BE2C (cell line): ENCODE measurements around the gene RBM45.

Source experiments
- DNase-seq: peaks from one replicate; pipeline ENCODE4 v3.0.0-alpha.2; 2020
- H3K27me3 ChIP-seq: fragments of 250-450 bp; sonication (Bioruptor Pico); 2 replicates; pipeline ENCODE4 v1.5.1; 2020; ENCODE audit warnings: mild to moderate bottlenecking
- H3K36me3 ChIP-seq: fragments of 250-450 bp; sonication (Bioruptor Pico); 2 replicates; pipeline ENCODE4 v1.5.1; 2020; ENCODE audit warnings: mild to moderate bottlenecking
- H3K4me1 ChIP-seq: fragments of 250-450 bp; sonication (Bioruptor Pico); 2 replicates; pipeline ENCODE4 v1.5.1; 2020
- H3K4me3 ChIP-seq: 2 replicates; pipeline ENCODE4 v1.5.1; 2011; ENCODE audit warnings: low read depth, low read length
- H3K9me3 ChIP-seq: fragments of 250-450 bp; sonication (Bioruptor Pico); 2 replicates; pipeline ENCODE4 v1.5.1; 2020
- TF ChIP-seq, protein P1 (sequence below): IDR thresholded peaks from 2 replicates; pipeline ENCODE4 v1.5.1; 2012; ENCODE audit warnings: mild to moderate bottlenecking, low read depth, low read length

Gene RBM45

DNA sequence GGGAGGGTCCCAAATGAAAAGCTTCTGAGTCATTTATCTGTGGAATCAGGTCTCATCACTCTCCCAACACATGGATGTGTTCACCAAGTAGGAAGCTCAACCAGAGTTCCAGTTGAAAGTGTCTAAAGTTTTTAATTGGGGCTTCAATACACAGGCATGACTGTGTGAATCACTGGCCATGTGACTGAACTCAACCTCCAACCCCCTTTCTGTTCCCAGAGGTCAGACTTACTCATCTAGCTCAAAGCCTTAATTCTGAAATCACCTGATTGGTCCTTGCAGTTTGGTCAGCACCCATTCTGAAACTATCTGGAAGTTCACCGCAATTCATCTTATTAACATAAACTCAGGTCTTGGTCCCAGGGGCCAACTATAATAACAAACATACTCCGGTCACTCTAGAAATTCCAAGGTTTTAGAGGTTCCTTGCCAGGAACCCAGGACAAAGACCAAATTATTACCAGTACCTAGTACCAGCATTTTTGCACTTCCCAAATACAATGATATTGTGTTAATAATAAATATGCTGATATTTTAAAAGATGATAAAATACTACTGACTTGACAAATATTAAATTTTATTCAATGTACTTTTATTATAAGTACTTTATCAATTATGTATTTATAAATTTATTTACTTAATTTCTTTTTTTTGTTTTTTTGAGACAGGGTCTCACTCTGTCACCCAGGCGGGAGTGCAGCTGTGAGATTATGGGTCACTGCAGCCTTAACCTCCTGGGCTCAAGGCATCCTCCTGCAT is 10.7 kb upstream of the RBM45 start:
- Histone ChIP-seq H3K4me3 (no peak overlapping the region), H3K9me3 (no peaks in the 10 kb centered on the region), H3K4me1 (no peaks in the 10 kb centered on the region), H3K36me3 (no peaks in the 10 kb centered on the region), H3K27me3 (no peaks in the 10 kb centered on the region)
- no peak for DNase-seq
- TF ChIP-seq, protein P1, sequence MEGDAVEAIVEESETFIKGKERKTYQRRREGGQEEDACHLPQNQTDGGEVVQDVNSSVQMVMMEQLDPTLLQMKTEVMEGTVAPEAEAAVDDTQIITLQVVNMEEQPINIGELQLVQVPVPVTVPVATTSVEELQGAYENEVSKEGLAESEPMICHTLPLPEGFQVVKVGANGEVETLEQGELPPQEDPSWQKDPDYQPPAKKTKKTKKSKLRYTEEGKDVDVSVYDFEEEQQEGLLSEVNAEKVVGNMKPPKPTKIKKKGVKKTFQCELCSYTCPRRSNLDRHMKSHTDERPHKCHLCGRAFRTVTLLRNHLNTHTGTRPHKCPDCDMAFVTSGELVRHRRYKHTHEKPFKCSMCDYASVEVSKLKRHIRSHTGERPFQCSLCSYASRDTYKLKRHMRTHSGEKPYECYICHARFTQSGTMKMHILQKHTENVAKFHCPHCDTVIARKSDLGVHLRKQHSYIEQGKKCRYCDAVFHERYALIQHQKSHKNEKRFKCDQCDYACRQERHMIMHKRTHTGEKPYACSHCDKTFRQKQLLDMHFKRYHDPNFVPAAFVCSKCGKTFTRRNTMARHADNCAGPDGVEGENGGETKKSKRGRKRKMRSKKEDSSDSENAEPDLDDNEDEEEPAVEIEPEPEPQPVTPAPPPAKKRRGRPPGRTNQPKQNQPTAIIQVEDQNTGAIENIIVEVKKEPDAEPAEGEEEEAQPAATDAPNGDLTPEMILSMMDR: no peak

DNA sequence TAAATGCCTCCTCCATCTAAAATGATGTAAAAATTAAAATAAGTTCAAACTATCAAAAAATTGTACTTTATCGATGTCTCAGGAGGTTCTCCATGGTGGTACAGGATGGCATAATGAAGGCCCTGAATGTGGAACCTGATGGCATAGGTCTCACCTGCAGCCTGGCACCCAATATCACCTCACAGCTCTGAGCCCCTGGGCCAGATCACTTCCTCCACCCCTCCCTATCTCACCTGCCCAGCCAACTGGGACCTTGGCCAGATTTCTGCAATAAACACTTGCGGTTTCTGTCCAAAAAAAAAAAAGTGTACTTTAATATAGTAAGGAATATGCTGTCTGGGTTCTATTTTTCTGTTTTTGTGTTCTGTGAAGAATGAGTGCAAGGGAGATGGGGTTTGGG is 6.7 kb upstream of the RBM45 start:
- DNase-seq: no peak
- H3K9me3 ChIP-seq: no peaks in the 10 kb centered on the region
- TF ChIP-seq, protein P1: no peak
- H3K27me3 ChIP-seq: no peaks in the 10 kb centered on the region
- H3K4me3 ChIP-seq: no peak overlapping the region
- H3K4me1 ChIP-seq: no peaks in the 10 kb centered on the region
- H3K36me3 ChIP-seq: no peaks in the 10 kb centered on the region

DNA sequence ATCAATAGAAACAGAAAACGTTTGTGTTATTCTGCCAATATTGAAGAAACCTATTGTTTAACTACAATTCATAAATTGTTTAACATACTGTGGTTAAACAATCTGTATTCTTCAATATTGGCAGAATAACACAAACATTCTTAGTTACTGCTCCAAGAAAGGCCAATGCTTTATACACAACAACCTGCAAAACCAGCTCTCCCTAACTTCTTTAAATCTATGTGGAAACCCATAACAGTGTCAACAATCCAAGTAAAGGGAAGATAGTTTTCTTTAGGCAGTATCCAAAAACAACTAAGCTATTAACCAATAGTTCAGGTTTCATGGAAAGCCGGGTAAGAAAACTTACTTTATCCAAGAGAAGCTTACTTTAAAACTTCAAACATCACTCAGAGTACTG is 6.2 kb upstream of the RBM45 start:
- no peaks in the 10 kb centered on the region for H3K9me3 ChIP-seq
- TF ChIP-seq, protein P1: no peak
- no peak for DNase-seq

DNA sequence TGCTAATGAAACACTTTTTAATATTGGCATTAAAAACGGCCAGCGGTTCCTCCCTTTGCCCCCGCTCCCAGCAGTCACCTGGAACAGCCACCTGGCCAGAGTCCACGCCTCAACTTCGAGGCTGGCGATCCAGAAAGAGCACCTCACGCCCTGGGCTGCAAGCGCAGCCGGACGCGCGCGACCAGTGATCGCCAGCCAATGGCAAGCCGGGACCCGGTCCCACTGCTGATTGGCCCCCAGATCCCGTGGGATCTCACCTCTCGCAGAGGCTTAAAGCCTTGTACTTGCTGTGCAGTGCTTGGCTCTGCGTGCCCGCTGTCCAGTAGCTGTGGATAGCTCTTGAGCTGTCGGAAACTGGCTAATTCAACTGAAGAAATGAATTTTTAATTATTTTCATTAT is 4.1 kb upstream of the RBM45 start:
- Histone ChIP-seq H3K36me3 (no peaks in the 10 kb centered on the region), H3K9me3 (no peaks in the 10 kb centered on the region), H3K27me3 (no peaks in the 10 kb centered on the region), H3K4me1 (no peaks in the 10 kb centered on the region), H3K4me3 (no peak overlapping the region)
- TF ChIP-seq, protein P1: no peak
- no peak for DNase-seq

More for the DNA sequence above, 6.2 kb upstream of the RBM45 start:
- Histone ChIP-seq H3K27me3 (no peaks in the 10 kb centered on the region), H3K4me1 (no peaks in the 10 kb centered on the region), H3K36me3 (no peaks in the 10 kb centered on the region), H3K4me3 (no peak overlapping the region)

DNA sequence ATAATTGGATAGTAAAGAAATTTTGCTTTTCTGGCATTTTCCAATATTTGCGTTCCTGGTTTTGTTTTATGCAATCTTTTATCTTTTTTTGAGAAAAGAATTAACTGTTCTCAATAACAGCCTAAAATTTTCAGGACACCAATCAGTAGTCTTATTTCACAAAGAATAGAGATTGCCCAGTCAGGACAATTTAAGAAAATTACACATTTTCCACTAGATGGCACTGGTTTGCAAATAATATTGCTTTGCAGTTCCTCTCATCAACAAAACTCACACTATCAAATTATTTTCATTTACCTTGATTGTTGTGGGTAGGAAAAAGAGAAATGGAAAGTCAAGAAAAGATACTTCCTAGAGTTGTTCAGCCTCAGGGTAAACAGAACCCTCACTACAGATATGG is 2.4 kb upstream of the RBM45 start:
- no peak overlapping the region for H3K4me3 ChIP-seq

DNA sequence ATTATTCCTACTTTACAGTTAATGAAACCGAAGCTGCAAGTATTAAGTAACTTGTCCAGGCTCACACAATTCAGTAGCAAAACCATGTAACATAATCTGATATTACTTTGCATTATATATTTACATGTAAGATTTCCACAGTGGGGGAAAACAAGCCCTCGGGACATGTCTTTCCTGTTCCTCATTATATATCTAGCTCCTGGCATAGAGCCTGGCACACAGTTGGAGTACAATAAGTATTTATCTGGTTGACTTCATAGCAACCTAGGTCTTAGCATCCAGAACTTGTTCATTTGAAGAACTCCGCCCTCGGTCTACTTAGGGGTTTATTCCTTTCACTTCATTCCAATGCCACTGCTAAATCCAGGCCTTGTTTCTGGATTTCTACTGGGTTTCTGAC is 1.6 kb upstream of the RBM45 start:
- Histone ChIP-seq H3K9me3 (no peaks in the 10 kb centered on the region), H3K4me1 (no peaks in the 10 kb centered on the region), H3K4me3 (no peak overlapping the region), H3K27me3 (no peaks in the 10 kb centered on the region), H3K36me3 (no peaks in the 10 kb centered on the region)
- TF ChIP-seq, protein P1: no peak
- peak; percentile 9 for DNase-seq

More for the DNA sequence above, 2.4 kb upstream of the RBM45 start:
- Histone ChIP-seq H3K27me3 (no peaks in the 10 kb centered on the region), H3K36me3 (no peaks in the 10 kb centered on the region), H3K4me1 (no peaks in the 10 kb centered on the region), H3K9me3 (no peaks in the 10 kb centered on the region)
- DNase-seq: no peak
- TF ChIP-seq, protein P1: peak; percentile 50
